HUES6 (cell line): ENCODE data around the gene FOXN1.
"Not testable (repeated sequence)": the region's sequence is repeated elsewhere in the genome, so short reads cannot be mapped to it uniquely, and the experiment has no call there.

Experiments used
- H3K27ac ChIP-seq: 2 replicates; pipeline ENCODE4 v1.7.0; 2013; ENCODE audit warnings: low read depth, mild to moderate bottlenecking, low read length, inconsistent platforms
- H3K27me3 ChIP-seq: 2 replicates; pipeline ENCODE4 v1.6.1; 2013; ENCODE audit warnings: low read length; ENCODE audit not compliant: control insufficient read depth, insufficient read depth
- H3K36me3 ChIP-seq: 2 replicates; pipeline ENCODE4 v1.6.1; 2013; ENCODE audit warnings: low read length; ENCODE audit not compliant: control insufficient read depth, insufficient read depth
- H3K4me1 ChIP-seq: 2 replicates; pipeline ENCODE4 v1.6.1; 2013; ENCODE audit warnings: low read length; ENCODE audit not compliant: control insufficient read depth, insufficient read depth
- H3K4me3 ChIP-seq: 2 replicates; pipeline ENCODE4 v1.5.1; 2013; ENCODE audit warnings: low read depth, low read length
- H3K9ac ChIP-seq: one replicate; pipeline ENCODE4 v1.6.1; 2013; ENCODE audit warnings: mild to moderate bottlenecking, low read length
- H3K9me3 ChIP-seq: 2 replicates; pipeline ENCODE4 v1.6.1; 2013; ENCODE audit warnings: low read depth, low read length; ENCODE audit not compliant: control insufficient read depth, insufficient read depth

Gene FOXN1

GRCh38 chr17:28569446-28569845 is 63.3 kb downstream of the FOXN1 start:
- H3K4me3 ChIP-seq, result no peak overlapping the region
- H3K27ac ChIP-seq, result no peak overlapping the region
- H3K9ac ChIP-seq, result no peak overlapping the region
- H3K27me3 ChIP-seq, result peaks cover 7% of the 10 kb centered on the region
- H3K36me3 ChIP-seq, result peaks cover 16% of the 10 kb centered on the region
- H3K9me3 ChIP-seq, result no peaks in the 10 kb centered on the region
- H3K4me1 ChIP-seq, result no peaks in the 10 kb centered on the region

- Histone ChIP-seq H3K36me3 (peaks cover 20% of the 10 kb centered on the region), H3K27ac (peak overlapping the region; percentile 60; the same call in 1 of the 2 replicates), H3K9me3 (no peaks in the 10 kb centered on the region), H3K4me3 (peak overlapping the region; percentile 82), H3K27me3 (peaks cover 7% of the 10 kb centered on the region), H3K9ac (peak overlapping the region; percentile 77), H3K4me1 (peaks cover 3% of the 10 kb centered on the region; the same call in 1 of the 2 replicates)
Measured at GRCh38 chr17:28570716-28571360, 64.7 kb downstream of the FOXN1 start.

GRCh38 chr17:28571361-28572122 is 65.4 kb downstream of the FOXN1 start, which contains the start of gene PIGS:
Gene PIGS (minus strand): TSS chr17:28571524. CDS start chr17:28571496, 28 bp downstream.
- peaks cover 6% of the 10 kb centered on the region; the same call in 1 of the 2 replicates for H3K4me1 ChIP-seq
- no peaks in the 10 kb centered on the region for H3K9me3 ChIP-seq
- peak within 1 kb of the TSS; percentile 77 for H3K9ac ChIP-seq
- peak within 1 kb of the TSS; percentile 82 for H3K4me3 ChIP-seq
- peaks cover 20% of the 10 kb centered on the region for H3K36me3 ChIP-seq
- peak within 1 kb of the TSS; percentile 60; the same call in 1 of the 2 replicates for H3K27ac ChIP-seq
- peaks cover 7% of the 10 kb centered on the region for H3K27me3 ChIP-seq

- peaks cover 12% of the 10 kb centered on the region for H3K4me1 ChIP-seq
- peaks cover 7% of the 10 kb centered on the region for H3K27me3 ChIP-seq
- H3K36me3 ChIP-seq, result peaks cover 22% of the 10 kb centered on the region
- H3K4me3 ChIP-seq, result peak overlapping the region; percentile 82
- no peak overlapping the region for H3K27ac ChIP-seq
- H3K9ac ChIP-seq, result no peak overlapping the region
- H3K9me3 ChIP-seq, result no peaks in the 10 kb centered on the region
Measured at GRCh38 chr17:28572259-28573039, 66.3 kb downstream of the FOXN1 start.

GRCh38 chr17:28573040-28573380 is 66.9 kb downstream of the FOXN1 start:
- Histone ChIP-seq H3K4me3 (no peak overlapping the region), H3K27me3 (peaks cover 7% of the 10 kb centered on the region), H3K9me3 (no peaks in the 10 kb centered on the region), H3K4me1 (peaks cover 16% of the 10 kb centered on the region), H3K36me3 (peaks cover 27% of the 10 kb centered on the region), H3K27ac (no peak overlapping the region), H3K9ac (no peak overlapping the region)

DNA sequence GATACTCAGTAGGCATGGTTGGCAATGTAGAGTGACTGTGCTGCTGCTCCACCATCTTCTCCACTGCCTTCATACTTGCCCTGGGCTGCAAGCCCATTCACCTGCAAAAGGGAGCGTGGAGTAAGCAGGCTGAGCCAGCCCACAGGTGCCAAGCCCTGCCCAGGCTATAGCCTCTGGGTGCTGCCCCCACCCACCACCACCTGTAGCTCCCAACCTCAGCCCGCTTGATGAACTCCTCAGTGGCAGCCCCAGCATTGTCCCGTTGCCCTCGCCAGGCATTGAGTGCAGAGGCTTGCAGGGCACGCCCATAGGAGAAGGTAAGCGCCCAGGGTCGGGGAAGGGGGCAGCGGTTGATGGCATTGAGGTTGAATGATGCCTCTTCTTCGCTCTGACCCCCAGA is 67.4 kb downstream of the FOXN1 start:
- peaks cover 7% of the 10 kb centered on the region for H3K27me3 ChIP-seq
- H3K36me3 ChIP-seq, result peaks cover 33% of the 10 kb centered on the region
- H3K27ac ChIP-seq, result no peak overlapping the region

DNA sequence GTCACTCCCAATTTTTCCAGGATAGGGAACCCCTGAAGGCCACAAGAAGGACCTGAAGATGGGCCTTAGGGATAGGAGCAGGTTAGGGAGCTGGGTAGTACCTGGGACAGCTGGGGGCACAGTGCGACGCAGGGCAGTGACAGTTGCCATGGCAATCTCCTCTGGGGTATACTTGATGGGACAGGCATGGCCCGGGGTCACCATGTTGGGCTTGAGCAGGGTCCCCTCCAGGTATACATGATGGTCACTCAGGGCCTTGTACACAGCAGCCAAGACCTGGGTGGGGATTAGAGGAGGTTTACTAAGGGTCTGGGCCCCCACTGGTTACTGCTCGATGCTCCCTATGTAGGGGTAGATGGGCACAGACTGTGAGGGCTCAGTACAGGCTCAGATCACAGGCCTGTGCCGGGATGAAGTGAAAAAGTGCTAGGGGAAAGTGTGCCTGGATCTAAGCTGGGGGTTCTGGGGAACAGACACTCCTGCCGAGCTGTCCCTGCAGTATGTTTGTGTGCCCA is 67.9 kb downstream of the FOXN1 start:
- Histone ChIP-seq H3K36me3 (peaks cover 38% of the 10 kb centered on the region), H3K9ac (no peak overlapping the region), H3K4me1 (peaks cover 16% of the 10 kb centered on the region), H3K4me3 (no peak overlapping the region), H3K27ac (no peak overlapping the region), H3K9me3 (no peaks in the 10 kb centered on the region), H3K27me3 (peaks cover 7% of the 10 kb centered on the region)

More for the DNA sequence above, 67.4 kb downstream of the FOXN1 start:
- Histone ChIP-seq H3K4me1 (peaks cover 16% of the 10 kb centered on the region), H3K4me3 (no peak overlapping the region), H3K9me3 (no peaks in the 10 kb centered on the region), H3K9ac (no peak overlapping the region)

DNA sequence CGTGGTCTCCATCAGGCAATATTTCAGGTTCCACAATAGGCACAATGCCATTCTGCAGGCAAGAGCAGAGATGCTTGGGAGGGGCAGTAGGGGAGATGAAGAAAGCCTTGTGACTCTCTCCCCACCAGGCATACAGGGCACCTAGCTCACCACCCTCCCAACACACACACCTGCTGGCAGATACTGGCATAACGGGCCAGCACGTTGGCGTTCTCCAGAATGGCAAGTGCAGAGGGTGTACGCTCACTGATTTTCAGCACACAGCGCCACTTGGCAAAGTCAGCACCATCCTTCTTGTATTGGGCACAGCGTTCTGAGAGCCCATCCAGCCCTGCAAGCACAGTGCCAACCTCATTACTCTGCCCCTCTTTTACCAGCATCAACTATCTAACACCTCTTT is 68.4 kb downstream of the FOXN1 start:
- Histone ChIP-seq H3K36me3 (peaks cover 43% of the 10 kb centered on the region), H3K9me3 (no peaks in the 10 kb centered on the region)

GRCh38 chr17:28575126-28575795 is 69.1 kb downstream of the FOXN1 start:
- H3K9ac ChIP-seq, result no peak overlapping the region
- H3K27ac ChIP-seq, result no peak overlapping the region
- no peak overlapping the region for H3K4me3 ChIP-seq
- peaks cover 16% of the 10 kb centered on the region for H3K4me1 ChIP-seq
- peaks cover 7% of the 10 kb centered on the region for H3K27me3 ChIP-seq
- H3K9me3 ChIP-seq, result no peaks in the 10 kb centered on the region
- peaks cover 50% of the 10 kb centered on the region for H3K36me3 ChIP-seq

More for the DNA sequence above, 68.4 kb downstream of the FOXN1 start:
- H3K4me1 ChIP-seq, result peaks cover 16% of the 10 kb centered on the region
- peaks cover 7% of the 10 kb centered on the region for H3K27me3 ChIP-seq
- no peak overlapping the region for H3K4me3 ChIP-seq
- H3K9ac ChIP-seq, result no peak overlapping the region
- H3K27ac ChIP-seq, result no peak overlapping the region

- not testable (repeated sequence) for H3K9me3 ChIP-seq, H3K27me3 ChIP-seq, H3K9ac ChIP-seq, H3K27ac ChIP-seq
- H3K4me3 ChIP-seq, result peak overlapping the region; percentile 42
- peaks cover 57% of the 10 kb centered on the region for H3K36me3 ChIP-seq
- H3K4me1 ChIP-seq, result peaks cover 16% of the 10 kb centered on the region
Measured at GRCh38 chr17:28576016-28576415, 69.9 kb downstream of the FOXN1 start.
